ENCODE data around the gene ABCC11. TPM values are rescaled to one million over a fixed set of nuclear protein-coding genes. Genes with fewer than 3 reads are reported as not detected.
"Not testable (repeated sequence)": the region's sequence is repeated elsewhere in the genome, so short reads cannot be mapped to it uniquely, and the experiment has no call there.

ABCC11 gene
- total RNA-seq, 2 experiments from 2014 or later = 0.09 TPM; not detected in 1

- Mint-ChIP-seq H3K27me3 (no peaks in the 10 kb centered on the region), H3K4me1 (no peaks in the 10 kb centered on the region), H3K9me3 (no peaks in the 10 kb centered on the region), H3K36me3 (peaks cover 14% of the 10 kb centered on the region), H3K27ac (no peak overlapping the region), H3K4me3 (no peak overlapping the region)
- POLR2A ChIA-PET = no interaction called here
- no peak for ATAC-seq (ENCODE audit: low read depth)
- DNase-seq = no peak
These were observed 25.6 kb upstream of the ABCC11 start for GRCh38 chr16:48272837-48273421.

GRCh38 chr16:48271728-48272127 lies 24.4 kb upstream of the ABCC11 start:
- no peak for DNase-seq
- H3K4me3 Mint-ChIP-seq = no peak overlapping the region
- H3K4me1 Mint-ChIP-seq = no peaks in the 10 kb centered on the region
- no peaks in the 10 kb centered on the region for H3K27me3 Mint-ChIP-seq
- H3K36me3 Mint-ChIP-seq = peaks cover 8% of the 10 kb centered on the region
- POLR2A ChIA-PET = no interaction called here
- H3K27ac Mint-ChIP-seq = no peak overlapping the region
- no peak for ATAC-seq (ENCODE audit: low read depth)
- H3K9me3 Mint-ChIP-seq = no peaks in the 10 kb centered on the region

GRCh38 chr16:48269011-48269410 lies 21.7 kb upstream of the ABCC11 start:
- Mint-ChIP-seq H3K36me3 (peaks cover 20% of the 10 kb centered on the region), H3K4me3 (no peak overlapping the region), H3K27ac (no peak overlapping the region), H3K9me3 (peaks cover 5% of the 10 kb centered on the region), H3K27me3 (no peaks in the 10 kb centered on the region), H3K4me1 (no peaks in the 10 kb centered on the region)
- DNase-seq (no peak), ATAC-seq (ENCODE audit: low read depth) (no peak)
- POLR2A ChIA-PET = no interaction called here

DNA sequence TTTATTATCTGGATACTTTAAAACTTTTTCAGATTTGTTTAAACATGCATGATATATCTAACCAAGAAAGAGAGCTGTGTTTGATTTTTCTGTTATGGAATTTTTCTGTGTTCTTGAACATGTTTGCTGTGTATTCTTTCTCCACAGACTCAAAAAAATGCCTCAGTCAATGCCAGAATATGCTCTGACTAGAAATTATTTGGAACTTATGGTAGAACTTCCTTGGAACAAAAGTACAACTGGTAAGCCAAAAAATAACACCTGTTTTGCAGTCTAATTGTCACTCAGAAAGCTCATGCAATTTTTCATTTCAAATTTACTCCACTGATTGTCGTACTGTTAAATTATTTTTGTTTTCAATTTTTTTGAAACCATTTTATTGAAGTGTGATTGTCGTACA lies 15.3 kb upstream of the ABCC11 start:
- Mint-ChIP-seq H3K27ac (no peak overlapping the region), H3K27me3 (no peaks in the 10 kb centered on the region), H3K4me1 (no peaks in the 10 kb centered on the region), H3K9me3 (peaks cover 7% of the 10 kb centered on the region), H3K4me3 (no peak overlapping the region), H3K36me3 (peaks cover 57% of the 10 kb centered on the region)
- ATAC-seq (ENCODE audit: low read depth) = no peak
- POLR2A ChIA-PET = no interaction called here
- no peak for DNase-seq

- Mint-ChIP-seq H3K36me3 (peaks cover 54% of the 10 kb centered on the region), H3K4me1 (no peaks in the 10 kb centered on the region), H3K27me3 (no peaks in the 10 kb centered on the region), H3K9me3 (peaks cover 7% of the 10 kb centered on the region), H3K27ac (no peak overlapping the region), H3K4me3 (no peak overlapping the region)
- POLR2A ChIA-PET = no interaction called here
- ATAC-seq (ENCODE audit: low read depth) (no peak), DNase-seq (no peak)
These were observed 14.2 kb upstream of the ABCC11 start for GRCh38 chr16:48261569-48261968.

DNA sequence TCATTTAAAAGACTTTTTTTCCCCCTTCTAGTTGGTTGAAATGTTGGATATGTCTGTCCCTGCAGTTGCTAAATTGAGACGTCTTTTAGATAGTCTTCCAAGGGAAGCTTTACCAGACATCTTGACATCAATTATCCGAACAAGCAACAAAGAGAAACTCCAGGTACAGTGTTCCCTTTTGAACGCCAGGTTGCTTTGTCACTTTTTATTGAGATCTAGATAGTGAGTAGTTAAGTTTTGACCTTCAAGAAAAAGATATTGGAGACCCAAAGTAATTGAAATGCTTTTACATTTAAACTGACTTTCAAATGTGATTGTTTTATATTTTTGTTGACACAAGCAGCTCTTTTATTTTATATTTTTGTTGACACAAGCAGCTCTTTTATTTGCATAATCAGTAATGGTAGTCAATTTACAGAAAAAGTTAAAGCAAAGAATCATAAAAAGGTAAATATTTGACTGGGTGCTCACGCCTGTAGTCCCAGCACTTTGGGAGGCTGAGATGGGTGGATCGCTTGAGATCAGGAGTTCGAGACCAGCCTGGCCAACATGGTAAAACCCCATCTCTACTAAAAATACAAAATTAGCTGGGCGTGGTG lies 9.3 kb upstream of the ABCC11 start:
- POLR2A ChIA-PET = no interaction called here
- Mint-ChIP-seq H3K36me3 (peaks cover 45% of the 10 kb centered on the region), H3K27ac (no peak overlapping the region), H3K4me3 (no peak overlapping the region), H3K27me3 (no peaks in the 10 kb centered on the region), H3K4me1 (peaks cover 5% of the 10 kb centered on the region), H3K9me3 (no peaks in the 10 kb centered on the region)
- DNase-seq (no peak), ATAC-seq (ENCODE audit: low read depth) (no peak)

DNA sequence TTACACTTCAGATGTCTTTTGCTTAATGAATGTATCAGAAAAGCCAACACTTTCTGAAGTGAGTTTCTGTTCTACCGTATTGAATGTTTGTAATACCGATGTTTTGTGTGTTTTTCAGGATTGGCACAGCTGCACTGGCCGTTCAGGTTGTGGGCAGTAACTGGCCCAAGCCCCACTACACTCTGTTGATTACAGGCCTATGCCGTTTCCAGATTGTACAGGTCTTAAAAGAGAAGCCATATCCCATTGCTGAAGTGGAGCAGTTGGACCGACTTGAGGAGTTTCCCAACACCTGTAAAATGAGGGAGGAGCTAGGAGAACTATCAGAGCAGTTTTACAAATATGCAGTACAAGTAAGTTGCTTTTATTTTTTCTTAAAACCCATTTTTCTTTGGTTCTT lies 4.7 kb upstream of the ABCC11 start:
- Mint-ChIP-seq H3K27ac (no peak overlapping the region), H3K4me1 (peaks cover 17% of the 10 kb centered on the region)
- DNase-seq = no peak

GRCh38 chr16:48250520-48251278 lies 3.4 kb upstream of the ABCC11 start:
- Mint-ChIP-seq H3K27ac (no peak overlapping the region), H3K27me3 (no peaks in the 10 kb centered on the region)

More for the DNA sequence above, 4.7 kb upstream of the ABCC11 start:
- Mint-ChIP-seq H3K27me3 (no peaks in the 10 kb centered on the region), H3K9me3 (no peaks in the 10 kb centered on the region), H3K4me3 (no peak overlapping the region), H3K36me3 (peaks cover 26% of the 10 kb centered on the region)
- POLR2A ChIA-PET = no interaction called here
- no peak for ATAC-seq (ENCODE audit: low read depth)

DNA sequence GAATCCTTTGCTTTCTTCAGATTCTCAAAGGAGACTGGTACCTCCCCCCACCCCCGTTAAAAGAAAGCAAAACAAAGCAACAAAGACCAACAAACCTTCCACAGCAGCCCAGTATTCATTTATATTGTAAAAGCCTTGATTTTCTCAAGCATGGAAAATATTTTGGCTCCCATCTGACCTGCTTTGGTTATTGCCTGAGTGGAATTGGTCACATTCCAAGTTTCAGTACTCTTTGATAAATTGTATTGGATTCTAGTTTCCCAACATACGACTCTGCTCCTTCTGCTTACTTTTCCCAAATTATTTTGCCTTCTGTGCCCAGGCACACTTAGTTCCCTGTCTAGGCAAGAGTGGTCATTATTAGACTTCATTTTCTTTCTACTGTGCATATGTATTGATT lies 1.3 kb downstream of the ABCC11 start:
- H3K4me3 Mint-ChIP-seq = peak overlapping the region; percentile 31
- ATAC-seq (ENCODE audit: low read depth) (no peak), DNase-seq (no peak)
- H3K27me3 Mint-ChIP-seq = no peaks in the 10 kb centered on the region
- peaks cover 25% of the 10 kb centered on the region for H3K4me1 Mint-ChIP-seq
- POLR2A ChIA-PET = no interaction called here
- no peak overlapping the region for H3K27ac Mint-ChIP-seq
- H3K36me3 Mint-ChIP-seq = peaks cover 5% of the 10 kb centered on the region
- peaks cover 2% of the 10 kb centered on the region for H3K9me3 Mint-ChIP-seq

More at GRCh38 chr16:48250520-48251278, 3.4 kb upstream of the ABCC11 start:
- ATAC-seq (ENCODE audit: low read depth) = no peak
- no peak for DNase-seq
- Mint-ChIP-seq H3K4me1 (peaks cover 22% of the 10 kb centered on the region), H3K36me3 (peaks cover 24% of the 10 kb centered on the region), H3K9me3 (no peaks in the 10 kb centered on the region), H3K4me3 (no peak overlapping the region)
- POLR2A ChIA-PET = no interaction called here

DNA sequence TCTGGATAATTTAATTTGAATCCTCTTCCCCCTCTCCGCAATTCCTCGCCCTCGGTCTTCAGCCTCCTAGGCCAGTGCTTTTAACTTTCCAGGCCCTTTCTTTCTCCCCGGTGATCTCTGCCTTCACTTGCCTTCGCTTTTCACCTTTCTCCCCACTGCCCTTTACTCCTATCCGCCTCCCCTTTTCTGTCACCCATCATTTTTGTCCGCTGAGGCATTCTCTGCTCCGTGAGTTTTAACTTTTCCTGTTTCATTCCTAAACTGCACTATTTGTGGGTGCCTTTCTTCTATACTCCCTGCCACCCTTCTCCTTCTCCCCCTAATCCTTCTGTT lies 2.5 kb downstream of the ABCC11 start:
- peaks cover 5% of the 10 kb centered on the region for H3K36me3 Mint-ChIP-seq
- peak overlapping the region; percentile 99 for H3K4me3 Mint-ChIP-seq
- no peaks in the 10 kb centered on the region for H3K27me3 Mint-ChIP-seq
- DNase-seq = no peak
- POLR2A ChIA-PET = interaction anchor here (0.8 to 1.3 kb wide), 4 partner anchors 122 to 378 kb away, joined by 3 to 5 read pairs (median 3); partner anchors contain the start of gene SIAH1
- H3K4me1 Mint-ChIP-seq = peaks cover 22% of the 10 kb centered on the region
- ATAC-seq (ENCODE audit: low read depth) = no peak
- peaks cover 3% of the 10 kb centered on the region for H3K9me3 Mint-ChIP-seq
- H3K27ac Mint-ChIP-seq = peak overlapping the region; percentile 92

DNA sequence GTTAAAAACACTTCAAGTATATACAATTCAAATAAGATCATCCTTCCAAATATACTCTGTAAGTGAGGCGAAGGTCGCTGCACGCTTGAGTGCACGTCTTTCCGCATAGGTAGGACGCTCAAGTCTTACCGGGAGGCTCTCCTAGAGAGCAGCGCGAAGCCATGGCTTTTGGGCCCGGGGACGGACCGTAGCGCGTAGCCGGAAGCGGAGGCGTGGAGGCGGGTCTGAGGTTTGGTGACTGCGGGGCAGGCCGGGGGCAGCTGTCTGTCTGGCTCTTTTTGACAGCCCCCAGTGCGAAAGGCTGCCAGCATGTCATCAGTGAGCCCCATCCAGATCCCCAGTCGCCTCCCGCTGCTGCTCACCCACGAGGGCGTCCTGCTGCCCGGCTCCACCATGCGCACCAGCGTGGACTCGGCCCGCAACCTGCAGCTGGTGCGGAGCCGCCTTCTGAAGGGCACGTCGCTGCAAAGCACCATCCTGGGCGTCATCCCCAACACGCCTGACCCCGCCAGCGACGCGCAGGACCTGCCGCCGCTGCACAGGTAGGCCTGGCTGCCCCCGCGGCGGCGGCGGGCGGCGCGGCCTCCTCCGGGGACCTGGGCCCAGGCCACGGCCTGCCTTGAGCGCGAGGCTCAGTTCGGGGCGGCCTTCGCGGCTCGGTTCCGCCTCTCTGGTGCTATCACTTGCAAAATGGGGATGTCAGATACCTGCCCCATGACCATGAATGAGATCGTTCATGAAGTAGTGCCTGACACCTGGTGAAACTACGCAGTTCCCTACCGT lies 3.1 kb downstream of the ABCC11 start, which contains the start of gene LONP2:
Gene LONP2 (plus strand): TSS at position 221 of the 783 bp plus-strand sequence. CDS start 89 bp downstream, at position 310.
- Mint-ChIP-seq H3K4me1 (peaks cover 22% of the 10 kb centered on the region), H3K36me3 (peaks cover 5% of the 10 kb centered on the region), H3K4me3 (peak within 1 kb of the TSS; percentile 99), H3K27me3 (no peaks in the 10 kb centered on the region), H3K27ac (peak within 1 kb of the TSS; percentile 92), H3K9me3 (peaks cover 3% of the 10 kb centered on the region)
- peak; percentile 93 for ATAC-seq (ENCODE audit: low read depth)
- POLR2A ChIA-PET = interaction anchor here (0.8 to 1.3 kb wide), 4 partner anchors 123 to 379 kb away, joined by 3 to 5 read pairs (median 3); partner anchors contain the start of gene SIAH1
- DNase-seq = peak; percentile 96

- H3K27ac Mint-ChIP-seq; DNase-seq; H3K36me3 Mint-ChIP-seq; H3K27me3 Mint-ChIP-seq; H3K4me3 Mint-ChIP-seq; POLR2A ChIA-PET; ATAC-seq (ENCODE audit: low read depth); H3K4me1 Mint-ChIP-seq; H3K9me3 Mint-ChIP-seq: not testable (repeated sequence)
These were observed 7.2 kb downstream of the ABCC11 start for GRCh38 chr16:48240147-48240546.

DNA sequence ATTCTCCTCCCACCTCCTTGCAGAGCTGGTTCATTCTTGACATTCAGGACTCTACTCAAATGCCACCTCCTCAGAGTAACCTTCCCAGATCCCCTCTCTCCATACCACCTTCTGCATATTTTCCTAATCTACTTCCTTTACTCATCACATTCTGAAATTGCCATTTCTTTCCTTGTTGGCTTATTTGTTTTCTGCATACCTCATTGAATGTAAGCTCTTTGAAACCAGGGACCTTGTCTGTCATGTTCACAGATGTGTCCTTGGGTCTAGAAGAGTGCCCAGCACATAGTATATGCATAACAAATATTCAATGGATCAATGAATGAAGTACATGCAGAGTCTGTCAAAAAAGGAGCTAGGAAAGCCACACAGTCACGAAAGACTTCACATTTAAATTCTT lies 11.1 kb downstream of the ABCC11 start:
- Mint-ChIP-seq H3K27ac (no peak overlapping the region), H3K36me3 (no peaks in the 10 kb centered on the region), H3K4me1 (peaks cover 16% of the 10 kb centered on the region), H3K9me3 (peaks cover 3% of the 10 kb centered on the region), H3K27me3 (peaks cover 2% of the 10 kb centered on the region), H3K4me3 (no peak overlapping the region)
- DNase-seq (no peak), ATAC-seq (ENCODE audit: low read depth) (no peak)
- POLR2A ChIA-PET = interaction anchor here (0.6 kb wide), 1 partner anchor 46 kb away, joined by 3 read pairs; no protein-coding TSS in a partner anchor

All from activated naive CD8-positive, alpha-beta T cell treated with anti-CD3 and anti-CD28 coated beads, Interleukin-2, amount 10 ng/mL, durations not matched to agents 7 days and 5 days (primary cell).